Body of pancreas (tissue), 4 donors: ENCODE measurements around the gene VWA8.

Source experiments
- POLR2A ChIP-seq, 3 donors: fragments of 450-650 bp; IDR thresholded peaks; one replicate each; pipeline ENCODE4 v1.6.1; 2016; ENCODE audit warnings: antibody characterized with exemption in 3 of 3, mild to moderate bottlenecking in 2 of 3
- TF ChIP-seq, protein P1 (sequence below), 7 experiments: fragments of 450-650 bp in 4 of 7; fragments of 200-600 bp in 3 of 7; sonication (generic) in 3 of 7; IDR thresholded peaks; one replicate each; pipeline ENCODE4 v1.5.1; 2016 to 2019; ENCODE audit warnings: antibody characterized with exemption in 7 of 7

DNA sequence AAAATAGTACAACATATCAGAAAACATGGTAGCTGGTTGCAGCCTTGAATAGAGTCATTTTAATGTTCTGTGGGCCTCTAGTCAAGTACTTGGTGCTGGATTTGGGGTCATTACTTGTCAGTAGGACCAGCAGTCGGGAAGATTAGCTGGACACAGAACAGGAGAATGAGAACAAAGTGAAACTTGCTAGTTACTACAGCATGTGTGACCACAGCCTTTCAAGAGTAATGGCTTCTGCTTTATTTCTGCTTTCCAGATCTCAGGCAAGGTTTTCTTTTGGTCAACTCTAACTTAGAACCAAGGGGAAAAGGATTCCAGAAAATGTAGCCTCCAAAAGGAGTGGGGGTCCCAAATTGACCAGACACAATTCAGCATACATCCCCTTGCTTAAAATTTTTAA is 17.1 kb upstream of the VWA8 start:
- TF ChIP-seq, protein P1, sequence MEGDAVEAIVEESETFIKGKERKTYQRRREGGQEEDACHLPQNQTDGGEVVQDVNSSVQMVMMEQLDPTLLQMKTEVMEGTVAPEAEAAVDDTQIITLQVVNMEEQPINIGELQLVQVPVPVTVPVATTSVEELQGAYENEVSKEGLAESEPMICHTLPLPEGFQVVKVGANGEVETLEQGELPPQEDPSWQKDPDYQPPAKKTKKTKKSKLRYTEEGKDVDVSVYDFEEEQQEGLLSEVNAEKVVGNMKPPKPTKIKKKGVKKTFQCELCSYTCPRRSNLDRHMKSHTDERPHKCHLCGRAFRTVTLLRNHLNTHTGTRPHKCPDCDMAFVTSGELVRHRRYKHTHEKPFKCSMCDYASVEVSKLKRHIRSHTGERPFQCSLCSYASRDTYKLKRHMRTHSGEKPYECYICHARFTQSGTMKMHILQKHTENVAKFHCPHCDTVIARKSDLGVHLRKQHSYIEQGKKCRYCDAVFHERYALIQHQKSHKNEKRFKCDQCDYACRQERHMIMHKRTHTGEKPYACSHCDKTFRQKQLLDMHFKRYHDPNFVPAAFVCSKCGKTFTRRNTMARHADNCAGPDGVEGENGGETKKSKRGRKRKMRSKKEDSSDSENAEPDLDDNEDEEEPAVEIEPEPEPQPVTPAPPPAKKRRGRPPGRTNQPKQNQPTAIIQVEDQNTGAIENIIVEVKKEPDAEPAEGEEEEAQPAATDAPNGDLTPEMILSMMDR (IDR thresholded peaks at IDR 0.05), result no peak
- no peak for TF ChIP-seq POLR2A (IDR thresholded peaks at IDR 0.05)
